HEK293 (cell line): ENCODE data around the gene MED16.

Source experiments
- CTCF ChIA-PET: fragments of 350-600 bp; formaldehyde crosslinking; extraction: SDS; loops from one replicate; lab custom pipeline; 2021; ENCODE audit warnings: antibody characterized with exemption; lab: Yijun Ruan, JAX
- POLR2A ChIA-PET: fragments of 300-600 bp; formaldehyde crosslinking; extraction: SDS; loops from one replicate; lab custom pipeline; 2020; ENCODE audit warnings: antibody characterized with exemption, inconsistent platforms; lab: Yijun Ruan, JAX
- H3K27ac ChIP-seq: fragments of 200-500 bp; sonication (Bioruptor generic); 2 replicates; pipeline ENCODE4 v1.5.1; 2014; ENCODE audit warnings: low read depth, low read length, control low read depth, inconsistent platforms; ENCODE audit errors: extremely low read depth
- H3K36me3 ChIP-seq, 2 experiments: fragments of 200-500 bp in 1 of 2; sonication (Bioruptor generic) in 1 of 2; 1 replicate in 1 of 2; 2 replicates in 1 of 2; pipeline ENCODE4 v1.5.1; 2014 to 2017; ENCODE audit warnings: inconsistent platforms in 2 of 2, low read length in 2 of 2; ENCODE audit not compliant: control insufficient read depth in 2 of 2, insufficient read depth in 1 of 2
- H3K4me1 ChIP-seq: fragments of 200-500 bp; sonication (Bioruptor generic); 2 replicates; pipeline ENCODE4 v1.5.1; 2014; ENCODE audit warnings: mild to moderate bottlenecking, low read length, inconsistent platforms; ENCODE audit not compliant: control insufficient read depth, insufficient read depth
- H3K4me3 ChIP-seq: 2 replicates; pipeline ENCODE4 v1.5.1; 2011; ENCODE audit warnings: low read depth, mild to moderate bottlenecking, control low read depth, low read length, moderate library complexity
- H3K9me3 ChIP-seq: fragments of 200-500 bp; sonication (Bioruptor generic); 2 replicates; pipeline ENCODE4 v1.5.1; 2014; ENCODE audit warnings: low read depth, low read length, inconsistent platforms; ENCODE audit not compliant: control insufficient read depth, insufficient read depth
- ATF2 ChIP-seq: fragments of 450-650 bp; formaldehyde crosslinking; IDR thresholded peaks from 2 replicates; pipeline ENCODE4 v1.5.1; 2016; ENCODE audit warnings: missing biosample characterization, missing genetic modification characterization, low read depth
- BCL11B ChIP-seq: fragments of 450-650 bp; formaldehyde crosslinking; IDR thresholded peaks from 2 replicates; pipeline ENCODE4 v1.5.1; 2016; ENCODE audit warnings: low read depth, missing biosample characterization, missing genetic modification characterization
- GLIS1 ChIP-seq: fragments of 450-650 bp; formaldehyde crosslinking; IDR thresholded peaks from 2 replicates; pipeline ENCODE4 v1.5.1; 2016; ENCODE audit warnings: missing biosample characterization, missing genetic modification characterization
- KLF1 ChIP-seq: fragments of 450-650 bp; formaldehyde crosslinking; IDR thresholded peaks from 2 replicates; pipeline ENCODE4 v1.5.1; 2016; ENCODE audit warnings: missing biosample characterization, missing genetic modification characterization
- KLF7 ChIP-seq: fragments of 450-650 bp; formaldehyde crosslinking; IDR thresholded peaks from 2 replicates; pipeline ENCODE4 v1.5.1; 2016; ENCODE audit warnings: missing biosample characterization, missing genetic modification characterization, borderline replicate concordance
- KLF8 ChIP-seq: fragments of 450-650 bp; formaldehyde crosslinking; IDR thresholded peaks from 2 replicates; pipeline ENCODE4 v1.5.1; 2016; ENCODE audit warnings: missing biosample characterization, missing genetic modification characterization
- PBX3 ChIP-seq: sonication (generic); formaldehyde crosslinking; IDR thresholded peaks from 2 replicates; pipeline ENCODE4 v1.8.1; 2022; ENCODE audit warnings: mild to moderate bottlenecking, moderate library complexity, missing genetic modification reagents
- SETDB1 ChIP-seq: IDR thresholded peaks from one replicate; pipeline ENCODE4 v1.6.1; 2017; ENCODE audit warnings: mild to moderate bottlenecking, low read length, moderate library complexity, mixed read lengths; ENCODE audit not compliant: insufficient read length
- SP3 ChIP-seq: fragments of 450-650 bp; formaldehyde crosslinking; IDR thresholded peaks from 2 replicates; pipeline ENCODE4 v1.5.1; 2016; ENCODE audit warnings: missing biosample characterization, missing genetic modification characterization
- WT1 ChIP-seq: fragments of 450-650 bp; formaldehyde crosslinking; IDR thresholded peaks from 2 replicates; pipeline ENCODE4 v1.5.1; 2016; ENCODE audit warnings: missing biosample characterization, missing genetic modification characterization
- ZFHX2 ChIP-seq: fragments of 450-650 bp; formaldehyde crosslinking; conservative IDR thresholded peaks from 2 replicates; pipeline ENCODE4 v1.5.1; 2016; ENCODE audit warnings: missing biosample characterization, missing genetic modification characterization
- ZNF121 ChIP-seq: fragments of 450-650 bp; formaldehyde crosslinking; IDR thresholded peaks from 2 replicates; pipeline ENCODE4 v1.5.1; 2016; ENCODE audit warnings: missing biosample characterization, missing genetic modification characterization
- ZNF157 ChIP-seq: fragments of 450-650 bp; formaldehyde crosslinking; IDR thresholded peaks from 2 replicates; pipeline ENCODE4 v1.5.1; 2016; ENCODE audit warnings: missing biosample characterization, missing genetic modification characterization
- ZNF311 ChIP-seq: fragments of 450-650 bp; formaldehyde crosslinking; IDR thresholded peaks from 2 replicates; pipeline ENCODE4 v1.5.1; 2017; ENCODE audit warnings: missing biosample characterization, missing genetic modification characterization, borderline replicate concordance
- ZNF350 ChIP-seq: fragments of 450-650 bp; formaldehyde crosslinking; IDR thresholded peaks from 2 replicates; pipeline ENCODE4 v1.5.0; 2017; ENCODE audit warnings: missing biosample characterization, mild to moderate bottlenecking, missing genetic modification characterization
- ZNF362 ChIP-seq: fragments of 450-650 bp; formaldehyde crosslinking; IDR thresholded peaks from 2 replicates; pipeline ENCODE4 v1.5.1; 2016; ENCODE audit warnings: missing biosample characterization, missing genetic modification characterization
- ZNF404 ChIP-seq: fragments of 450-650 bp; formaldehyde crosslinking; IDR thresholded peaks from 2 replicates; pipeline ENCODE4 v1.5.1; 2017; ENCODE audit warnings: missing biosample characterization, missing genetic modification characterization
- ZNF513 ChIP-seq: fragments of 450-650 bp; IDR thresholded peaks from 2 replicates; pipeline ENCODE4 v1.5.1; 2018; ENCODE audit warnings: missing biosample characterization, missing genetic modification characterization
- ZNF529 ChIP-seq: fragments of 450-650 bp; formaldehyde crosslinking; IDR thresholded peaks from 2 replicates; pipeline ENCODE4 v1.5.1; 2017; ENCODE audit warnings: missing genetic modification characterization, missing biosample characterization; ENCODE audit not compliant: insufficient replicate concordance
- ZNF530 ChIP-seq: fragments of 450-650 bp; formaldehyde crosslinking; IDR thresholded peaks from 2 replicates; pipeline ENCODE4 v1.5.1; 2016; ENCODE audit warnings: low read depth, missing biosample characterization, missing genetic modification characterization
- ZNF560 ChIP-seq: fragments of 450-650 bp; formaldehyde crosslinking; IDR thresholded peaks from 2 replicates; pipeline ENCODE4 v1.5.1; 2017; ENCODE audit warnings: missing biosample characterization, missing genetic modification characterization, borderline replicate concordance
- ZNF596 ChIP-seq: fragments of 450-650 bp; IDR thresholded peaks from 2 replicates; pipeline ENCODE4 v1.5.0; 2018; ENCODE audit warnings: missing biosample characterization, mild to moderate bottlenecking, missing genetic modification characterization, moderate library complexity
- ZNF791 ChIP-seq: fragments of 450-650 bp; formaldehyde crosslinking; IDR thresholded peaks from 2 replicates; pipeline ENCODE4 v1.5.1; 2016; ENCODE audit warnings: missing biosample characterization, missing genetic modification characterization
- ZNF792 ChIP-seq: fragments of 450-650 bp; formaldehyde crosslinking; IDR thresholded peaks from 2 replicates; pipeline ENCODE4 v1.5.1; 2016; ENCODE audit warnings: missing biosample characterization, missing genetic modification characterization
- ZSCAN23 ChIP-seq: fragments of 450-650 bp; formaldehyde crosslinking; IDR thresholded peaks from 2 replicates; pipeline ENCODE4 v1.5.1; 2016; ENCODE audit warnings: missing biosample characterization, missing genetic modification characterization

Gene MED16

GRCh38 chr19:844546-844971, 48.4 kb downstream of the MED16 start:
- ChIA-PET POLR2A (no interaction called here), CTCF (no interaction called here)
- Histone ChIP-seq H3K4me1 (no peaks in the 10 kb centered on the region; the same call in 1 of the 2 replicates), H3K36me3 (no peaks in the 10 kb centered on the region), H3K9me3 (no peaks in the 10 kb centered on the region), H3K27ac (no peak overlapping the region)
- no peak for TF ChIP-seq ZNF530 (tag by site-specific recombination)
- TF ChIP-seq ZFHX2 (tag by site-specific recombination): 0 out of 2 replicates have a peak, but pooled peaks have one; percentile 20
- TF ChIP-seq KLF1 (tag by site-specific recombination): peak; percentile 78
- TF ChIP-seq GLIS1 (tag by site-specific recombination): peak; percentile 43; the same call in 1 of the 2 replicates
- TF ChIP-seq SETDB1: no peak
- no peak for TF ChIP-seq ZNF311 (tag by site-specific recombination)
- TF ChIP-seq KLF8: no peak
- TF ChIP-seq WT1 (tag by site-specific recombination): peak; percentile 23; the same call in 1 of the 2 replicates
- no peak for TF ChIP-seq ZNF792
- no peak for TF ChIP-seq ZNF791 (tag by site-specific recombination)
- TF ChIP-seq PBX3 (CRISPR knock-in tag): no peak
- peak; percentile 86; the same call in 1 of the 2 replicates for TF ChIP-seq ZNF121 (tag by site-specific recombination)
- no peak for TF ChIP-seq ZNF560 (tag by site-specific recombination)
- TF ChIP-seq ZNF362: peak; percentile 39; the same call in 1 of the 2 replicates
- TF ChIP-seq BCL11B: no peak
- TF ChIP-seq, all 188 proteins: peak for 6
- H3K4me3 ChIP-seq: no peak overlapping the region

GRCh38 chr19:843836-844545, 49.0 kb downstream of the MED16 start:
- TF ChIP-seq ZNF792 (peak; percentile 72; the same call in 1 of the 2 replicates), ZNF350 (tag by site-specific recombination) (no peak), SP3 (tag by site-specific recombination) (0 out of 2 replicates have a peak, but pooled peaks have one; percentile 36)
- TF ChIP-seq, all 188 proteins: peak for 2
- Histone ChIP-seq H3K9me3 (no peaks in the 10 kb centered on the region), H3K4me1 (no peaks in the 10 kb centered on the region; the same call in 1 of the 2 replicates), H3K27ac (no peak overlapping the region), H3K36me3 (no peaks in the 10 kb centered on the region), H3K4me3 (peak overlapping the region; percentile 7; the same call in 1 of the 2 replicates)
- ChIA-PET POLR2A (no interaction called here), CTCF (interaction anchor here (1.0 kb wide), 1 partner anchor 13 kb away, joined by 3 read pairs; no protein-coding TSS in a partner anchor)

- Histone ChIP-seq H3K4me1 (no peaks in the 10 kb centered on the region; the same call in 1 of the 2 replicates), H3K4me3 (peak overlapping the region; percentile 9), H3K27ac (no peak overlapping the region), H3K36me3 (no peaks in the 10 kb centered on the region), H3K9me3 (no peaks in the 10 kb centered on the region)
- ChIA-PET CTCF (interaction anchor here (1.0 kb wide), 1 partner anchor 14 kb away, joined by 3 read pairs; no protein-coding TSS in a partner anchor), POLR2A (interaction anchor here (0.6 kb wide), 1 partner anchor 20 kb away, joined by 6 read pairs; no protein-coding TSS in a partner anchor)
- no peak for TF ChIP-seq ZSCAN23
- no peak for TF ChIP-seq ZNF529 (tag by site-specific recombination)
- TF ChIP-seq ZNF792: no peak
- no peak for TF ChIP-seq ZNF513 (tag by site-specific recombination)
- TF ChIP-seq ZNF596 (tag by site-specific recombination): no peak
- TF ChIP-seq ZNF311 (tag by site-specific recombination): no peak
- TF ChIP-seq KLF7 (tag by site-specific recombination): no peak
- no peak for TF ChIP-seq ZNF404 (tag by site-specific recombination)
- TF ChIP-seq ZNF157: no peak
- no peak for TF ChIP-seq ATF2 (tag by site-specific recombination)
Observed at GRCh38 chr19:843180-843835, 49.7 kb downstream of the MED16 start.
